HL-60/S4 treated with phorbol 12-myristate 13-acetate at 8.2 ng/mL for 4 days and 3 days (cell line): Measurements from ENCODE around the gene COL6A2.
"Not testable (repeated sequence)": the region's sequence is repeated elsewhere in the genome, so short reads cannot be mapped to it uniquely, and the experiment has no call there.

Source experiments
- in situ Hi-C: fragments of 300-500 bp; cut with MboI; formaldehyde crosslinking; loops from 2 replicates; pipeline ENCODE4 v1.15.0; 2022; ENCODE audit warnings: low sequenced_read_pairs

The COL6A2 gene

GRCh38 chr21:46060596-46061061 is 37.3 kb upstream of the COL6A2 start:
- in situ Hi-C loops = no loop called here

- in situ Hi-C loops = no loop called here
Measured at GRCh38 chr21:46061063-46061462, 36.8 kb upstream of the COL6A2 start.

- in situ Hi-C loops = no loop called here
Measured at GRCh38 chr21:46061518-46061917, 36.4 kb upstream of the COL6A2 start.

- in situ Hi-C loops = no loop called here
Measured at GRCh38 chr21:46061950-46062349, 36.0 kb upstream of the COL6A2 start.

- in situ Hi-C loops = no loop called here
Measured at GRCh38 chr21:46062471-46063211, 35.3 kb upstream of the COL6A2 start.

- in situ Hi-C loops = no loop called here
Measured at GRCh38 chr21:46063227-46063626, 34.7 kb upstream of the COL6A2 start.

- in situ Hi-C loops = no loop called here
Measured at GRCh38 chr21:46063734-46064680, 33.9 kb upstream of the COL6A2 start.

GRCh38 chr21:46064870-46065214 is 33.1 kb upstream of the COL6A2 start:
- in situ Hi-C loops = no loop called here

GRCh38 chr21:46065215-46065913 is 32.5 kb upstream of the COL6A2 start:
- in situ Hi-C loops = no loop called here

- in situ Hi-C loops = no loop called here
Measured at GRCh38 chr21:46065914-46066551, 31.9 kb upstream of the COL6A2 start.

- in situ Hi-C loops = no loop called here
Measured at GRCh38 chr21:46066591-46067331, 31.2 kb upstream of the COL6A2 start.

- in situ Hi-C loops = no loop called here
Measured at GRCh38 chr21:46067505-46068201, 30.3 kb upstream of the COL6A2 start.

- in situ Hi-C loops = no loop called here
Measured at GRCh38 chr21:46068516-46069079, 29.3 kb upstream of the COL6A2 start.

- in situ Hi-C loops = no loop called here
Measured at GRCh38 chr21:46069166-46069565, 28.7 kb upstream of the COL6A2 start.

GRCh38 chr21:46069719-46070279 is 28.1 kb upstream of the COL6A2 start:
- in situ Hi-C loops = no loop called here

GRCh38 chr21:46071082-46071481 is 26.8 kb upstream of the COL6A2 start:
- in situ Hi-C loops = no loop called here

GRCh38 chr21:46076724-46077123 is 21.2 kb upstream of the COL6A2 start:
- in situ Hi-C loops = not testable (repeated sequence)

GRCh38 chr21:46077674-46078101 is 20.2 kb upstream of the COL6A2 start:
- in situ Hi-C loops = no loop called here
